Measurements from ENCODE around the gene GABRD.

DNA sequence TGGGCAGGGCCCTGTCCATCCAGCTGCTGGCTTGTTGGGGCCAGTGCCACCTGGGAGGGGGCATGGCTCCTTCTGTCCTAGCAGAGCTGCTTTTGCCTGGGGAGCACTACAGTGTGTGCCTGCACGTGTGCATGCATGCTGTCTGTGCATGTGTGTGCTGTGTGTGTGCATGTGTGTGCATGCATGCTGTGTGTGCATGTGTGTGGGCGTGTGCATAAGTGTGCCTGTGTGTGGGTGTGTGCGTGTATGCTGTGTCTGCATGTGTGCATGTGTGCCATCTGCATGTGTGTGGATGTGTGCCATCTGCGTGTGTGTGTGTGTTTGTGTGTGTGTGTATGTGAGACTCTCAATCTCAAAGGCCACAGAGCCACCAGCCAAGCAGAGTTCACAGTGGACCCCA, 22.7 kb downstream of the GABRD start:
- TF ChIP-seq, protein P1, sequence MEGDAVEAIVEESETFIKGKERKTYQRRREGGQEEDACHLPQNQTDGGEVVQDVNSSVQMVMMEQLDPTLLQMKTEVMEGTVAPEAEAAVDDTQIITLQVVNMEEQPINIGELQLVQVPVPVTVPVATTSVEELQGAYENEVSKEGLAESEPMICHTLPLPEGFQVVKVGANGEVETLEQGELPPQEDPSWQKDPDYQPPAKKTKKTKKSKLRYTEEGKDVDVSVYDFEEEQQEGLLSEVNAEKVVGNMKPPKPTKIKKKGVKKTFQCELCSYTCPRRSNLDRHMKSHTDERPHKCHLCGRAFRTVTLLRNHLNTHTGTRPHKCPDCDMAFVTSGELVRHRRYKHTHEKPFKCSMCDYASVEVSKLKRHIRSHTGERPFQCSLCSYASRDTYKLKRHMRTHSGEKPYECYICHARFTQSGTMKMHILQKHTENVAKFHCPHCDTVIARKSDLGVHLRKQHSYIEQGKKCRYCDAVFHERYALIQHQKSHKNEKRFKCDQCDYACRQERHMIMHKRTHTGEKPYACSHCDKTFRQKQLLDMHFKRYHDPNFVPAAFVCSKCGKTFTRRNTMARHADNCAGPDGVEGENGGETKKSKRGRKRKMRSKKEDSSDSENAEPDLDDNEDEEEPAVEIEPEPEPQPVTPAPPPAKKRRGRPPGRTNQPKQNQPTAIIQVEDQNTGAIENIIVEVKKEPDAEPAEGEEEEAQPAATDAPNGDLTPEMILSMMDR (IDR thresholded peaks at IDR 0.05 in 8 of 11, conservative IDR thresholded peaks at IDR 0.05 in 3 of 11) = no peak
- TF ChIP-seq POLR2AphosphoS5 (IDR thresholded peaks at IDR 0.05) (no peak), POLR2A (IDR thresholded peaks at IDR 0.05) (no peak)
